ENCODE measurements around the gene ST3GAL3.

- TF ChIP-seq POLR2AphosphoS5 (IDR thresholded peaks at IDR 0.05; ENCODE audit: low read depth, low read length) (no peak), CTCF (IDR thresholded peaks at IDR 0.05) (no peak)
Measured at GRCh38 chr1:43669878-43670277, 37.5 kb upstream of the ST3GAL3 start.
